Common myeloid progenitor, CD34-positive (primary cell): Measurements from ENCODE around the gene TMCO4.

Experiments
- CTCF ChIA-PET: fragments of 350-600 bp; sonication (Branson Sonifier 250); formaldehyde crosslinking; loops from one replicate; lab custom pipeline; 2021; ENCODE audit warnings: antibody characterized with exemption; lab: Charles Lee
- POLR2A ChIA-PET: fragments of 350-600 bp; sonication (Branson Sonifier 250); formaldehyde crosslinking; loops from one replicate; lab custom pipeline; 2021; ENCODE audit warnings: antibody characterized with exemption; lab: Charles Lee
- DNase-seq, 3 donors: peaks; one replicate each; pipeline versions ENCODE4 v3.0.0 to v3.0.0-alpha.2; 2013
- H3K27ac ChIP-seq, 2 experiments: 1 replicate in 1 of 2; 2 replicates in 1 of 2; pipeline ENCODE4 v1.7.0; 2013; ENCODE audit warnings: inconsistent platforms in 2 of 2, low read length in 2 of 2, mild to moderate bottlenecking in 2 of 2, low read depth in 1 of 2, moderate library complexity in 1 of 2; ENCODE audit not compliant: severe bottlenecking in 2 of 2, insufficient read depth in 1 of 2, poor library complexity in 1 of 2
- H3K27me3 ChIP-seq, 5 experiments: replicated peaks in 2 of 5; 1 replicate in 3 of 5; 2 replicates in 2 of 5; pipeline versions ENCODE4 v1.6.1 to v1.7.0; 2013; ENCODE audit warnings: low read length in 4 of 5, mild to moderate bottlenecking in 2 of 5, moderate library complexity in 2 of 5, inconsistent platforms in 1 of 5; ENCODE audit not compliant: insufficient read depth in 5 of 5, control insufficient read depth in 4 of 5
- H3K36me3 ChIP-seq, 4 experiments: 1 replicate in 2 of 4; 2 replicates in 2 of 4; pipeline versions ENCODE4 v1.6.1 to v1.7.0; 2013; ENCODE audit warnings: low read length in 3 of 4, control low read depth in 1 of 4, mild to moderate bottlenecking in 1 of 4; ENCODE audit not compliant: control insufficient read depth in 4 of 4, insufficient read depth in 4 of 4
- H3K4me1 ChIP-seq, 4 experiments: 1 replicate in 3 of 4; 2 replicates in 1 of 4; pipeline versions ENCODE4 v1.6.1 to v1.7.1; 2013; ENCODE audit warnings: low read length in 3 of 4, mild to moderate bottlenecking in 3 of 4, control low read depth in 1 of 4, inconsistent platforms in 1 of 4, moderate library complexity in 1 of 4; ENCODE audit not compliant: control insufficient read depth in 4 of 4, insufficient read depth in 4 of 4; ENCODE audit errors: control extremely low read depth in 1 of 4
- H3K4me3 ChIP-seq, 7 experiments: 1 replicate in 4 of 7; 2 replicates in 3 of 7; pipeline versions ENCODE4 v1.5.1 to v1.7.0; 2013; ENCODE audit warnings: mild to moderate bottlenecking in 7 of 7, low read length in 6 of 7, moderate library complexity in 6 of 7, inconsistent platforms in 2 of 7, low read depth in 2 of 7, control low read depth in 1 of 7; ENCODE audit not compliant: insufficient read depth in 4 of 7, control insufficient read depth in 1 of 7; ENCODE audit errors: extremely low read depth in 1 of 7
- H3K9me3 ChIP-seq, 5 experiments: 1 replicate in 4 of 5; 2 replicates in 1 of 5; pipeline versions ENCODE4 v1.6.1 to v1.7.1; 2013; ENCODE audit warnings: low read length in 4 of 5, mild to moderate bottlenecking in 2 of 5, inconsistent platforms in 1 of 5, low read depth in 1 of 5, moderate library complexity in 1 of 5; ENCODE audit not compliant: control insufficient read depth in 4 of 5, insufficient read depth in 2 of 5; ENCODE audit errors: control extremely low read depth in 1 of 5
- WGBS: methylation state at CpG from one replicate; pipeline ENCODE4 v1.1.5; 2013; ENCODE audit not compliant: insufficient coverage; 5-methylcytosine and 5-hydroxymethylcytosine counted together

The TMCO4 gene

DNA sequence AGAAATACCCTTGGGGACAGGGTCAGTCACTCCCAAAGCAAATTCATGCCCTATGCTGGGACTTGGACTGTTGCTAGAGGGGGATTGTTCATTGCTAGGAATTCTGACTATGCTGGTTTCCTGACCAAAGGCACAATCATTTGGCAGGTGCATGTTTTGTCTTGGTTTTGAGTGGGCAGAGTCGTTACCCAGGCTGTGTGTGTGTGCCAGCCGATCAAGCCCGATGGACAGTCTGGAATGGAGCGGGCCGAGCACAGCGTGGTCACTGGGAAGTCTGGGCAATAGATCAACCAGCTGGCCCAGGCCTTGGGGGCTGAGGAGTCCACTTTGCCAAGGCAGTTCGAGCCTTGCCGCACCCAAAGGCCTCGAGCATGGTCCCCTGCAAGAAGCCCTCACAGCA is 74.1 kb downstream of the TMCO4 start:
- no peak overlapping the region for H3K4me3 ChIP-seq
- H3K4me1 ChIP-seq: no peaks in the 10 kb centered on the region
- H3K27me3 ChIP-seq: no peaks in the 10 kb centered on the region
- H3K36me3 ChIP-seq: peaks cover 0 to 37% (median 10%) of the 10 kb centered on the region in 4 experiments
- ChIA-PET CTCF (no interaction called here), POLR2A (interaction anchor here (0.7 kb wide), 1 partner anchor 1475 kb away, joined by 3 read pairs; no protein-coding TSS in a partner anchor)
- 99% methylated on average over 6 of the region's 9 CpGs for WGBS
- DNase-seq: no peak
- peaks cover 0 to 7% (median 0%) of the 10 kb centered on the region in 5 experiments for H3K9me3 ChIP-seq
- no peak overlapping the region for H3K27ac ChIP-seq

DNA sequence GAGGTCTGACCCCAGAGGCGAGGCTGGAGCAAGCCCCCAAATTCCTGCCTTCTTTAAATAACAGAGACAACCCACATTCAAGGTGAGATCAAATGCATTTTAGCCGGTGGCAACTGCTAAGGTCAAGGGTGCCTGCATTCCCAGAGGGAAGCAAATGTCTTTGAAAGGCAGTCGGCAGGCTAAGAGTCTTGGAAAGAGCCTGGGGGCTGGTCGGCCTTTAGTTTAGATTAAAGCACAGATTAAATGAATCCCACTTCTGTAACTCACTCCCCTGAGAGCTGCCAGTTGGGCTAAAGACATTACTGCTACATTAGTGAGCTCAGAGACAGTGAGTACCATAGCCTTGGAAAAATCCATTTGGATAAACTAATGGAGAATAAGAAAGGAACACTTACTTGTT is 75.8 kb downstream of the TMCO4 start:
- POLR2A ChIA-PET: no interaction called here
- 100% methylated on average over 3 of the region's 4 CpGs for WGBS
- Histone ChIP-seq H3K4me1 (no peaks in the 10 kb centered on the region), H3K27me3 (no peaks in the 10 kb centered on the region), H3K27ac (no peak overlapping the region), H3K36me3 (peaks cover 0 to 28% (median 4%) of the 10 kb centered on the region in 4 experiments), H3K4me3 (no peak overlapping the region), H3K9me3 (no peaks in the 10 kb centered on the region)
- no peak for DNase-seq
- CTCF ChIA-PET: interaction anchor here (1.0 kb wide), 1 partner anchor 16 kb away, joined by 3 read pairs; no protein-coding TSS in a partner anchor

DNA sequence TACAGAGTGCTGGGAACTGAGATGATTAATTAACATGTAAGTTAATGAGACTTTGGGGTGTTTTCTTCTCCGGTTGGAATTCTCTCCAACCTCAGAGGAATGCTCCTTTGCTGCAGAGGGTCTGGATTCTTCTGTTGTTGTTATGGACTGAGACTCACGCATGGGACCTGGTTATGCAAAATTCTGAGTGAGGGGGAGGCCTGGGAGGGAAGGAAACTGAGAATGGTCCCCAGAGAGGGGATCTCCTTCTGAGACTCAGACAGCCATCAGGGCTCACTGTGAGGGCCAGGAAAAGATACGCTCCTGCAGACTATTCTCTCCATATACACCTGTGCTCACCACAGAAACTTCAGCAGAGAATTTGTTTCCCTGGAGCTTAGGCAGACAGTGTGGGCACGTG is 78.7 kb downstream of the TMCO4 start:
- Histone ChIP-seq H3K4me3 (no peak overlapping the region), H3K27me3 (no peaks in the 10 kb centered on the region), H3K27ac (no peak overlapping the region), H3K4me1 (no peaks in the 10 kb centered on the region), H3K9me3 (no peaks in the 10 kb centered on the region), H3K36me3 (peaks cover 0 to 8% (median 0%) of the 10 kb centered on the region in 4 experiments)
- 89% methylated on average over 4 of the region's 4 CpGs for WGBS
- POLR2A ChIA-PET: no interaction called here
- DNase-seq: no peak
- CTCF ChIA-PET: no interaction called here

DNA sequence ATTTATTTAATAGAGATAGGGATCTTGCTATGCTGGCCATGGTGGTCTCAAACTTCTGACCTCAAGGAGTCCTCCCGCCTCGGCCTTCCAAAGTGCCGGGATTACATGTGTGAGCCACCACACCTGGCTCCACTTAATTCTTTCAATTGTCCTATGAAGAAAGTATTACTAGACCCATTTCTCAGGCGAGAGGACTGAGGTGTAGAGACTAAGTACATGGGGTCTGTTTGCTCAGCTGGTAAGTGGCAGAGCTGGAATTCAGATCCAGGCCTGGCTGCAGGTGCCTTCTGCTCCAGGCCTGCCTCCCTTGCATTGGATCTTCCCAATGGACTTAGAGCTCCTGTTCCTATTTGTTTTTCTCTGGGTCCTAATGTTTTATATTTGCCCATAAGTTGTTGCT is 79.5 kb downstream of the TMCO4 start:
- Histone ChIP-seq H3K4me3 (no peak overlapping the region), H3K36me3 (peaks cover 0 to 3% (median 0%) of the 10 kb centered on the region in 4 experiments), H3K4me1 (no peaks in the 10 kb centered on the region), H3K9me3 (no peaks in the 10 kb centered on the region), H3K27me3 (no peaks in the 10 kb centered on the region), H3K27ac (no peak overlapping the region)
- ChIA-PET CTCF (no interaction called here), POLR2A (no interaction called here)
- 100% methylated on average over 3 of the region's 4 CpGs for WGBS
- no peak for DNase-seq

DNA sequence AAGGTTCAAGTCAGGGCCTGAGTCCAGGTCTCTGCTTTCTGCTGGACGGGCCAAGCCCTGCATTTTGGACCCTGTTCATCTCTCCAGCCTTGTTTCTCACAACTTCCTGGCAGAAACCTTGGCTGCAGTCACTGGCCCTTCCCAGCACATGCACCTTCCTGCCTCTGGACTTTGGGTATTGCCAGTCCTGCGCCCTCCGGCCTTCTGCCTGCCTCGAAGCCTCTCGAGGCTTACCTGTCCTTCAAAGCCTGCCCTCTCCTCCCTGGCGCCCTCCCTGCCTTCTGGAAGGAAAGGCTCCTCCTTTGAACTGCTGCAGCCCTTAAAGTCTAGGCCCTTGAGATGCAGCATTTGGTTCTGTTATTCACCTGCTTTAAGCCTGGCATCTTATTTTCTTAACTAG is 82.2 kb downstream of the TMCO4 start:
- no peak for DNase-seq
- H3K4me1 ChIP-seq: no peaks in the 10 kb centered on the region
- H3K9me3 ChIP-seq: no peaks in the 10 kb centered on the region
- CTCF ChIA-PET: no interaction called here
- POLR2A ChIA-PET: no interaction called here
- H3K27me3 ChIP-seq: no peaks in the 10 kb centered on the region
- no peak overlapping the region for H3K4me3 ChIP-seq
- H3K36me3 ChIP-seq: peaks cover 0 to 5% (median 0%) of the 10 kb centered on the region in 4 experiments
- no peak overlapping the region for H3K27ac ChIP-seq
- WGBS: 85% methylated on average over 6 of the region's 6 CpGs

DNA sequence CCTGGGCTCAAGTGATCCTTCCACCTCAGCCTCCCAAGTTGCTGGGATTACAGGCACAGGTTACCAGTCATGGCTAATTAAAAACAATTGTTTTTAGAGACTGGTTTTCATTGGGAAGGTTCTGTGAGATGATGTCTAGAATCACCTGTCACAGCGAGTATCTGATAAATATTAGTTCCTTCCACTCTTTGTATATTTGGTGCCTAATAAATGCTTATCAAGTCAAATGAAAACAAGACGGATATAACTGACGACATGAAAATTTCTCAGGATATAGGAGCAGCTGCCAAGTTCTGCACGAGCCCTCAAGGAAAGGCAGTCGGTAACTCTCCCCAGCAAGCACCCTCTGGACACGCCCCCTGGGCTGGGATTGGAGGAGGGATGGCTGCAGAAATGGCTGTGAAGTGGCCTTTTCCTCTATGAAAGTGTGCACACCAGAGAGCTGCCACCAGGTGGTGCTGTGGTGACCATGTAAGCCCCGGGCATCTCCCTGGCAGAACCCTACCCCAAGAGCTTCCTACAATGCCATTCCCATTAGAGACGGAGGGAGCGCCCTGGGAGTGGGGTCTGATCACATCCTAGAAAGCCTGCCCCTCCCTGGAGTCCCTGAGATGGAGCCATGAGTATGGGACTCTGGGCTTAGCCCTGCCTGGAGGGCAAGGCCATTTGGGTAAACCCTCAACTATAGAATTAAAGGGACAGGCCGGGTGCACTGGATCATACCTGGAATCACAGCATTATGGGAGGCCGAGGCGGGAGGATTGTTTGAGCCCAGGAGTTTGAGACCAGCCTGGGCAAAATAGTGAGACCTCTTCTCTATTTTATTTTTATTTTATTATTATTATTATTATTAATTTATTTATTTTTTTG is 84.1 kb downstream of the TMCO4 start:
- CTCF ChIA-PET: interaction anchor here (1.0 to 2.0 kb wide), 3 partner anchors 10 to 54 kb away, joined by 3 to 10 read pairs (median 3); no protein-coding TSS in a partner anchor
- DNase-seq: peak; percentile 90 to 95 (median 92)
- POLR2A ChIA-PET: interaction anchor here (0.9 kb wide), 1 partner anchor 327 kb away, joined by 3 read pairs; no protein-coding TSS in a partner anchor

DNA sequence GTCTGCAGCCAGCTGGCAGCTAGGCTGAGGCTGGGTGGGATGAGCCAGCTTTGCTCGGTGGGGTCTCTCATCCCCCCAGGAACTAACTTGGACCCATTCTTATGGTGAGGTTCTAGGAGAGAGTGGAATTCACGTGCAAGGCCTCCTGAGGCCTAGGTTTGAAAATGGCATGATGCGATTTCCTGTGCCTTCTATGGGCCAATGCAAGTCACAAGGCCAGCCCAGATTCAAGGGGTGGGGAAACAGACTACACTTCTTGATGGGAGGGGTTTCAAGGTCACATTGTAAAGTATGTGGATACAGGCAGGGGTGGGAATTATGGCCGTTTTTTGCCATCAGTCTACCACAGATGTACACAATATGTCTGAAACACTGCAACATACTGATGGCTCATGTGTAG is 86.8 kb downstream of the TMCO4 start:
- no peak overlapping the region for H3K4me3 ChIP-seq
- peaks cover 0 to 5% (median under 1%) of the 10 kb centered on the region in 4 experiments for H3K36me3 ChIP-seq
- H3K4me1 ChIP-seq: no peaks in the 10 kb centered on the region
- H3K27me3 ChIP-seq: no peaks in the 10 kb centered on the region
- ChIA-PET POLR2A (no interaction called here), CTCF (no interaction called here)
- no peak overlapping the region for H3K27ac ChIP-seq
- WGBS: 100% methylated on average over 2 of the region's 4 CpGs
- H3K9me3 ChIP-seq: no peaks in the 10 kb centered on the region
- DNase-seq: no peak

More for the DNA sequence above, 84.1 kb downstream of the TMCO4 start:
- Histone ChIP-seq H3K4me3 (no peak overlapping the region), H3K4me1 (no peaks in the 10 kb centered on the region), H3K9me3 (no peaks in the 10 kb centered on the region), H3K27me3 (no peaks in the 10 kb centered on the region), H3K27ac (no peak overlapping the region), H3K36me3 (peaks cover 0 to 5% (median 0%) of the 10 kb centered on the region in 4 experiments)
- 41% methylated on average over 8 of the region's 12 CpGs for WGBS
